ENCODE data around the gene CDK15. TPM values are rescaled to one million over a fixed set of nuclear protein-coding genes. Genes with fewer than 3 reads are reported as not detected.

Gene CDK15
- total RNA-seq, 6 experiments from 2014 or later, result not detected

GRCh38 chr2:201923436-201924328, 117.3 kb downstream of the CDK15 start:
- no peaks in the 10 kb centered on the region for H3K27me3 ChIP-seq
- no peak overlapping the region for H3K4me3 ChIP-seq
- no peak for ATAC-seq
- no peaks in the 10 kb centered on the region for H3K4me1 ChIP-seq
- TF ChIP-seq POLR2A (IDR thresholded peaks at IDR 0.05), result no peak
- TF ChIP-seq, protein P1, sequence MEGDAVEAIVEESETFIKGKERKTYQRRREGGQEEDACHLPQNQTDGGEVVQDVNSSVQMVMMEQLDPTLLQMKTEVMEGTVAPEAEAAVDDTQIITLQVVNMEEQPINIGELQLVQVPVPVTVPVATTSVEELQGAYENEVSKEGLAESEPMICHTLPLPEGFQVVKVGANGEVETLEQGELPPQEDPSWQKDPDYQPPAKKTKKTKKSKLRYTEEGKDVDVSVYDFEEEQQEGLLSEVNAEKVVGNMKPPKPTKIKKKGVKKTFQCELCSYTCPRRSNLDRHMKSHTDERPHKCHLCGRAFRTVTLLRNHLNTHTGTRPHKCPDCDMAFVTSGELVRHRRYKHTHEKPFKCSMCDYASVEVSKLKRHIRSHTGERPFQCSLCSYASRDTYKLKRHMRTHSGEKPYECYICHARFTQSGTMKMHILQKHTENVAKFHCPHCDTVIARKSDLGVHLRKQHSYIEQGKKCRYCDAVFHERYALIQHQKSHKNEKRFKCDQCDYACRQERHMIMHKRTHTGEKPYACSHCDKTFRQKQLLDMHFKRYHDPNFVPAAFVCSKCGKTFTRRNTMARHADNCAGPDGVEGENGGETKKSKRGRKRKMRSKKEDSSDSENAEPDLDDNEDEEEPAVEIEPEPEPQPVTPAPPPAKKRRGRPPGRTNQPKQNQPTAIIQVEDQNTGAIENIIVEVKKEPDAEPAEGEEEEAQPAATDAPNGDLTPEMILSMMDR (IDR thresholded peaks at IDR 0.05), result no peak
- H3K27ac ChIP-seq, result no peak overlapping the region
- 64% methylated on average over 8 of the region's 10 CpGs for WGBS (ENCODE audit: insufficient coverage, low coverage, low lambda C conversion rate, missing lambda C conversion rate)
- intact Hi-C loops (cut with DNase I), result no loop called here
- no peak for DNase-seq
- no peaks in the 10 kb centered on the region for H3K9me3 ChIP-seq
- no peaks in the 10 kb centered on the region for H3K36me3 ChIP-seq

GRCh38 chr2:201924453-201924852, 118.1 kb downstream of the CDK15 start:
- no peaks in the 10 kb centered on the region for H3K36me3 ChIP-seq
- ATAC-seq, result no peak
- 100% methylated on average over 2 of the region's 5 CpGs for WGBS (ENCODE audit: insufficient coverage, low coverage, low lambda C conversion rate, missing lambda C conversion rate)
- no peak for TF ChIP-seq POLR2A (IDR thresholded peaks at IDR 0.05)
- TF ChIP-seq, protein P1 (IDR thresholded peaks at IDR 0.05), result no peak
- no peaks in the 10 kb centered on the region for H3K27me3 ChIP-seq
- no peak for DNase-seq
- intact Hi-C loops (cut with DNase I), result no loop called here
- H3K27ac ChIP-seq, result no peak overlapping the region
- no peaks in the 10 kb centered on the region for H3K4me1 ChIP-seq
- no peaks in the 10 kb centered on the region for H3K9me3 ChIP-seq
- H3K4me3 ChIP-seq, result no peak overlapping the region

DNA sequence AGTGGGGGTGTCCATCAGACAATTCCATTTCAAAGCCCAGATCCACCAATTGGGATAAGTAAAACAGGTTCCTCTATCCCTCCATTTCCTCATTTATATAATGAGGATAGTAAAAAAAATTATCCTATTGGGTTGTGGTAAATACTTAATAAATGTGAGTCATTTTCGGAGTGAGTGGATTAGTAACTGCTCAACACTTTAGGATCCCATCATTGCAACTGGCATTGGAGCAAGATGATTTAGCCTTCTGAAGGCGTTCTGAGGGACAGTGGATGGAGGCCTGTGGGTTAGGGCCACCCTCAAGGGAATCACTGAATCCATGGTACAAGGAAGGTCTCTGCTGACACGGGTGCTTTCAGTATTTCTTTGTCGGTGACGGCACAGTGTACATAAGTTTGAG, 118.7 kb downstream of the CDK15 start:
- Histone ChIP-seq H3K4me3 (no peak overlapping the region), H3K4me1 (no peaks in the 10 kb centered on the region), H3K27ac (no peak overlapping the region), H3K36me3 (no peaks in the 10 kb centered on the region), H3K27me3 (no peaks in the 10 kb centered on the region), H3K9me3 (no peaks in the 10 kb centered on the region)
- ATAC-seq (no peak), DNase-seq (no peak)
- TF ChIP-seq POLR2A (IDR thresholded peaks at IDR 0.05), result no peak
- TF ChIP-seq, protein P1 (IDR thresholded peaks at IDR 0.05), result no peak
- 76% methylated on average over 5 of the region's 5 CpGs for WGBS (ENCODE audit: insufficient coverage, low coverage, low lambda C conversion rate, missing lambda C conversion rate)
- intact Hi-C loops (cut with DNase I), result no loop called here

- TF ChIP-seq, protein P1 (IDR thresholded peaks at IDR 0.05), result no peak
- no peak for TF ChIP-seq POLR2A (IDR thresholded peaks at IDR 0.05)
- 70% methylated on average over 3 of the region's 3 CpGs for WGBS (ENCODE audit: insufficient coverage, low coverage, low lambda C conversion rate, missing lambda C conversion rate)
These were observed 119.7 kb downstream of the CDK15 start for GRCh38 chr2:201926067-201926466.

More at GRCh38 chr2:201926067-201926466, 119.7 kb downstream of the CDK15 start:
- Histone ChIP-seq H3K9me3 (no peaks in the 10 kb centered on the region), H3K27ac (no peak overlapping the region), H3K36me3 (no peaks in the 10 kb centered on the region), H3K4me1 (no peaks in the 10 kb centered on the region), H3K27me3 (no peaks in the 10 kb centered on the region), H3K4me3 (no peak overlapping the region)
- no peak for ATAC-seq
- no peak for DNase-seq
- intact Hi-C loops (cut with DNase I), result no loop called here

Data from right lobe of liver (tissue), 6 donors.